Measurements from ENCODE around the gene CPNE4. TPM values are rescaled to one million over a fixed set of nuclear protein-coding genes. Genes with fewer than 3 reads are reported as not detected.

The CPNE4 gene
- total and polyA plus RNA-seq, 9 of the 15 experiments (the other 6 are each of a cell fraction or from before 2014, with no cell fraction given), result not detected

- TF ChIP-seq SOX6 (IDR thresholded peaks at IDR 0.05), result no peak
- TF ChIP-seq TAF9B (IDR thresholded peaks at IDR 0.05; ENCODE audit: partially characterized antibody), result no peak
- TF ChIP-seq ZNF232 (CRISPR knock-in tag; IDR thresholded peaks at IDR 0.05), result no peak
- no peak for TF ChIP-seq RBM14 (IDR thresholded peaks at IDR 0.05; ENCODE audit: borderline replicate concordance, insufficient read depth, low read depth, low read length)
These were observed 389.2 kb downstream of the CPNE4 start (continued) for GRCh38 chr3:131645638-131646037.

GRCh38 chr3:131636266-131636775, 398.5 kb downstream of the CPNE4 start:
- no peaks in the 10 kb centered on the region for H3K9me3 ChIP-seq (replicated peaks; ENCODE audit: control insufficient read depth, insufficient read depth, low read depth, low read length)
- H3K27ac ChIP-seq (ENCODE audit: extremely low read depth, low read depth, low read length), result no peak overlapping the region
- intact Hi-C loops (cut with micrococcal nuclease), result no loop called here
- WGBS (ENCODE audit: insufficient coverage, low coverage, missing lambda C conversion rate), result 14% methylated on average over 2 of the region's 4 CpGs
- H3K4me1 ChIP-seq (replicated peaks in 1 of 2; ENCODE audit: control insufficient read depth in 2 of 2, insufficient read depth in 2 of 2, low read length in 2 of 2), result no peaks in the 10 kb centered on the region
- POLR2A ChIA-PET, result no interaction called here
- H3K79me2 ChIP-seq (ENCODE audit: control insufficient read depth, insufficient read depth, low read length), result no peaks in the 10 kb centered on the region
- ATAC-seq (no peak), DNase-seq (ENCODE audit: extremely low read depth in 1 of 4, low spot score in 3 of 4) (no peak), FAIRE-seq (no peak)
- in situ Hi-C loops (cut with MboI), result no loop called here
- CTCF ChIA-PET (ENCODE audit: low intra/inter-chr PET ratio), result no interaction called here
- no peak overlapping the region for H3K9ac ChIP-seq (ENCODE audit: insufficient read depth in 1 of 2, low read depth in 2 of 2, low read length in 2 of 2)
- H4K20me1 ChIP-seq (replicated peaks; ENCODE audit: control insufficient read depth, insufficient read depth, low read length), result no peaks in the 10 kb centered on the region
- no peak overlapping the region for H3K4me3 ChIP-seq
- no peak overlapping the region for H2AFZ ChIP-seq (ENCODE audit: low read depth, low read length)
- BruUV-seq (replicated peaks), result no TSS peak
- H3K4me2 ChIP-seq (ENCODE audit: insufficient read depth, low read length), result no peak overlapping the region
- H3K27me3 ChIP-seq (ENCODE audit: control insufficient read depth in 2 of 2, insufficient read depth in 2 of 2, low read length in 2 of 2), result no peaks in the 10 kb centered on the region
- no peaks in the 10 kb centered on the region for H3K36me3 ChIP-seq (ENCODE audit: control insufficient read depth, insufficient read depth, low read length)
- H3K9me1 ChIP-seq (ENCODE audit: control insufficient read depth, insufficient read depth, low read length), result no peaks in the 10 kb centered on the region
- no peak for TF ChIP-seq MTA1 (IDR thresholded peaks at IDR 0.05; ENCODE audit: borderline replicate concordance)
- no peak for TF ChIP-seq MITF (IDR thresholded peaks at IDR 0.05)
- TF ChIP-seq SLC30A9 (CRISPR knock-in tag; IDR thresholded peaks at IDR 0.05), result no peak
- TF ChIP-seq ZFP36 (IDR thresholded peaks at IDR 0.05; ENCODE audit: low read depth, low read length, partially characterized antibody), result no peak
- TF ChIP-seq CHD7 (IDR thresholded peaks at IDR 0.05; ENCODE audit: low read depth, low read length), result no peak
- no peak for TF ChIP-seq FUS (optimal IDR thresholded peaks at IDR 0.05; ENCODE audit: low read depth, low read length)

Measured in K562 (cell line).